DND-41 (cell line): ENCODE measurements around the gene OLR1.

ENCODE experiments used
- EZH2 ChIP-seq: IDR thresholded peaks from 3 replicates; pipeline ENCODE4 v1.6.1; 2012; ENCODE audit warnings: borderline replicate concordance, low read depth, mild to moderate bottlenecking, moderate library complexity, low read length, inconsistent platforms; ENCODE audit not compliant: severe bottlenecking
- TF ChIP-seq, protein P1 (sequence below): IDR thresholded peaks from 2 replicates; pipeline ENCODE4 v1.5.1; 2012; ENCODE audit warnings: borderline replicate concordance, low read length, moderate library complexity, mild to moderate bottlenecking; ENCODE audit not compliant: poor library complexity, severe bottlenecking; ENCODE audit errors: extremely low read depth

DNA sequence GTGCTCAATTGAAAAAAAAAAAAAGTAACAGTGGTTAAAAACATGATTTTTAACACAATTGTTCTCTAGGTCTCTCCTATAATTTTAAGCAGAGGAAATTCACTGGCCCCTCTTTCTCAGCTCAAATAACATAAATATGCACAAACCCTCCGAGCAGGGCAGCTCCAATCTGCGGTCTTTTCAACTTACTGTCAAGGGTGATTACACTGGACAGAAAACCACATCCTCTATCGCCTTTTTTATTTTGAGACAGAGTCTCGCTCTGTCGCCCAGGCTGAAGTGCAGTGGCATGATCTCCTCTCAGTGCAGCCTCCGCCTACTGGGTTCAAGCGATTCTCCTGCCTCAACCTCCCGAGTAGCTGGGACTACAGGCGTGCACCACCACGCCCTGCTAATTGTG is 24.3 kb upstream of the OLR1 start:
- TF ChIP-seq EZH2 = no peak
- TF ChIP-seq, protein P1, sequence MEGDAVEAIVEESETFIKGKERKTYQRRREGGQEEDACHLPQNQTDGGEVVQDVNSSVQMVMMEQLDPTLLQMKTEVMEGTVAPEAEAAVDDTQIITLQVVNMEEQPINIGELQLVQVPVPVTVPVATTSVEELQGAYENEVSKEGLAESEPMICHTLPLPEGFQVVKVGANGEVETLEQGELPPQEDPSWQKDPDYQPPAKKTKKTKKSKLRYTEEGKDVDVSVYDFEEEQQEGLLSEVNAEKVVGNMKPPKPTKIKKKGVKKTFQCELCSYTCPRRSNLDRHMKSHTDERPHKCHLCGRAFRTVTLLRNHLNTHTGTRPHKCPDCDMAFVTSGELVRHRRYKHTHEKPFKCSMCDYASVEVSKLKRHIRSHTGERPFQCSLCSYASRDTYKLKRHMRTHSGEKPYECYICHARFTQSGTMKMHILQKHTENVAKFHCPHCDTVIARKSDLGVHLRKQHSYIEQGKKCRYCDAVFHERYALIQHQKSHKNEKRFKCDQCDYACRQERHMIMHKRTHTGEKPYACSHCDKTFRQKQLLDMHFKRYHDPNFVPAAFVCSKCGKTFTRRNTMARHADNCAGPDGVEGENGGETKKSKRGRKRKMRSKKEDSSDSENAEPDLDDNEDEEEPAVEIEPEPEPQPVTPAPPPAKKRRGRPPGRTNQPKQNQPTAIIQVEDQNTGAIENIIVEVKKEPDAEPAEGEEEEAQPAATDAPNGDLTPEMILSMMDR = no peak
